Inferior parietal cortex (tissue), 1 donor: ENCODE data around the gene SLCO4A1.

Experiments
- DNase-seq: peaks from one replicate; pipeline ENCODE4 v3.0.0-alpha.2; 2016; ENCODE audit errors: extremely low spot score

SLCO4A1 gene

DNA sequence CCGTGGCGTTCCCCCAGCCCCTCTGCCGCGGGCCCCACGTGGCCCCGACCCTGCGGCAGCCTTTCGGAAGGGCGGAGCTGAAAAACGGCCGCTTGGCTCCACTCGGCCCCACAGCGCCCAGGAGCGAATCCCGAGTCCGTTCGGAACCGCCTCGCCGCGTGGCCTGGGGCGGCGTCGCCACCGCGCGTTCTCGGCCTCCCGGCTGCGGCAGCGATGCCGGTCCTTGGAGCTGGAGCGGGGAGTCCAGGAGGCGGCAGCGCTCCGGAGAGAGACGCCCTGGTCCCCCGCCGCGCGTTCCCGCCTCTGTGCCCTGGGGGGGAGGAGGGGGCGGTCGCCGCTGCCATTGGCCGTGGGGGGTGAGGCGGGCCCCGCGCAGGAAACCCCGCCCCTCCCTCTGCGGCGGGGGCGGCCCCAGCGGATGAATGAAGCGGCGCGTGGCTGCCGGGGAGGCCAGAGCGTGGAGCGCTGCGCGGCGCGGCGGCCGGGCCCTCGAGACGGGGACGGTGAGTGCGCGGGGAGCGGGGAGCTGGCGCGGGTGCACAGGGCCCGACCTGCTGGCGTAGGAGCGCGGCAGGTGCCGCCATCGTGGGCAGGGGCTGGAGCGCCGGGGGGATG, at the start of gene SLCO4A1:
TSS of gene SLCO4A1 (plus strand) at position 453 of the 615 bp plus-strand sequence. CDS start 13,952 bp downstream, outside the sequence.
- peak; percentile 53 for DNase-seq

- no peak for DNase-seq
Measured at GRCh38 chr20:62592506-62593177, 49.7 kb upstream of the SLCO4A1 start.

- no peak for DNase-seq
Measured at GRCh38 chr20:62593616-62594015, 48.7 kb upstream of the SLCO4A1 start.

DNA sequence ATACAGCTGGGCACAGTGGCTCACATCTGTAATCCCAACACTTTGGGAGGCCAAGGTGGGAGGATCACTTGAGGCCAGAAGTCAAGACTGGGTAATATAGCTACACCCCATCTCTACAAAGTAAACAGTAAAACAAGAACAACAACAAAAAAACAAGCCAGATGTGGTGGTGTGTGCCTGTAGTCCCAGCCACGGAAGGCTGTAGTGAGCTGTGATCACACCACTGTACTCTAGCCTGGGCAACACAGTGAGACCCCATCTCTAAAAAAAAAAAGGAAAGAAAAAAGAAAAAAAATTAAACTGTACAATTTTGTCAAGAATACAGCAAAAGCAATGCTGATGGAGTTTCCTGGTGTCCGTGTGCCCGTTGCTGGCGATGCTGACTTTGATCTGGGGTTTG, 47.2 kb upstream of the SLCO4A1 start:
- no peak for DNase-seq

DNA sequence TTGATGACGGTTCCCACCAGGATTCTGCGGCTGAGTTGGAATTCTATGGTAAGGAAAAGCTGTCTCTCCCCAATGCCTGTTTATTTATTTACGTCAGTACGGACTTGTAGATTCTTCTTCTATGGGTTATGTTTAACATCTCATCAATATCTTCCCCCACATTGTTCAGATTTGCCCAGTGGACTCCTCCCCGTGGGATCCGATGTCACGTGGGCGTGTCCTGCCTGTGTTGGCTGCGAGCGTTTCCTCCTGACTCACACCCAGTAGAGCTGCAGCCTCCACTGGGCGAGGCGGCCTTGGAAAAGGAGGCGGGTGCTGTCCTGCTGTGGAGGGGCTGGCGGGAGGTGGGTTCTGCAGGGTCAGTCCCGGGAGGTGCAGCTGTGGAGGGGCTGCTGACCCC, 46.8 kb upstream of the SLCO4A1 start:
- DNase-seq, result peak; percentile 4

DNA sequence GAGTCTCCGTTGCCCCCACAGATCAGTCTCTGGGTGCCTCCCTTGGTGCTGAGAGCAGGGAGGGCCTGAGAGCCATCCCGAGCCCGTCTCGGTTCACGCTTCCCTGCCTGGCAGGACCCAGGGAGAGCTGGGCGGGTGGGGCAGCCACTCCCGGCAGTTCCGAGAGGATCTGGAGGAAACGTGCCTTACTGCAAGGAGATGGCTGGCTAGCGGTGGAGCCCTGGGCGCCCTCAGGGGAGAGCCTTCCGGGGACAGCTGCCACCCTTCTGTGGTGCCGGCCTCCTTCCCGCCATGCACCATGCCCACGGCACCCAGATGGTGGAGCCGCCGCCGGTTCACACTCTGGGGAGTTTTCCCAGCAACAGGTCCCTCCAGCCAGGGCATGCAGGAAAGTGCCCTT, 45.8 kb upstream of the SLCO4A1 start:
- DNase-seq, result no peak

DNA sequence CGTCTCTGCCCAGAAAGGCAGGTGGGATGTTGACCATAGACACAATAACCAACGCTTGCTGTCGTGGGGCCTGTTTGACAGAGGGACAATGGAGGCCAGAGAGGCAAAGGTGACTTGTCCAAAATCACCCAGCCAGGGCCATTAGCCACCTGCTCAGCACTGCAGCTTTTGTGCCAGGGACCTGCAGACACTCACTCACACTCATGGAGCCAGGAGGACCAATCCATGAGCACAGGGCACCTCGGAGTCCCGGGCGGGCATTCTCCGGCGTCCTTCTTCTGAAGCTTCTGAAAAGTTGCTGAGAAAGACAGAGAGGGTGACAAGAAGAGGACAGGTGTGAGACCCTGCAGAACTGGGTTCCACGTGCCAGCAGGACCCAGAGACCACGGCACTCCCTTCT, 45.4 kb upstream of the SLCO4A1 start:
- no peak for DNase-seq

DNA sequence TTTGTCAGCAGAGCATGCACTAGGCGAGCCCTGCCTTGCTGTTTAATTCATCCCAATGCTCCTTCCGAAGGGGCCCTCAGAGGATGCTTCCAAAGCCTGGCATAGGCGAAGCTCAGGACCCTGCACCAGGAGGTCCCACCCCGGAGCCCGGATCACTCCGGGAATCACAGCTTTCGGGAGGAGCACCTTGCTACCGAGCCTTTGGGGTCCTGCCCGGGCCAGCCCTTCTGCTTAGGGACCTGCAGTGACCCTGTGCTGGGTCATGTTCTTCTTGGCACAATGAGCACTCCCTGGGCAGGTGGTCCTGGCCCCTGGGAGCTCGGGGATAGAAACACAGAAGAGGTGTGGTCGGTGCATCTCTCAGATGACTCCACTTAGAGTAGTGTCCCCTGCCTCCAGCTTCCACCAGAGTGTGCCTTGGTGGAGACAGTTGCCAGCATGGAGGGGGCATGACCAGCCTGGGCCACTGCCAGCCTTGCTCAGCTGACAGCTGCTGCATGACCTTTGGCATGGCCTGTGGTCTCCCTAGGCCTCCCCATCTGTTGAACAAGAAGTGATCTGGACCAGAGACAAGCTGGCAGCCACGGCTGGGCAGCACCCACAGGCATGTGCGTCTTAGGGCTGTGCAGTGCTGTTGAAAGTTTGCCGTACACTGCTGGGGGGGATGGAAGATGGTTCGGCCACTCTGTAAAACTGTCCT, 44.7 kb upstream of the SLCO4A1 start:
- DNase-seq, result no peak

GRCh38 chr20:62598761-62599194, 43.5 kb upstream of the SLCO4A1 start:
- DNase-seq, result no peak

DNA sequence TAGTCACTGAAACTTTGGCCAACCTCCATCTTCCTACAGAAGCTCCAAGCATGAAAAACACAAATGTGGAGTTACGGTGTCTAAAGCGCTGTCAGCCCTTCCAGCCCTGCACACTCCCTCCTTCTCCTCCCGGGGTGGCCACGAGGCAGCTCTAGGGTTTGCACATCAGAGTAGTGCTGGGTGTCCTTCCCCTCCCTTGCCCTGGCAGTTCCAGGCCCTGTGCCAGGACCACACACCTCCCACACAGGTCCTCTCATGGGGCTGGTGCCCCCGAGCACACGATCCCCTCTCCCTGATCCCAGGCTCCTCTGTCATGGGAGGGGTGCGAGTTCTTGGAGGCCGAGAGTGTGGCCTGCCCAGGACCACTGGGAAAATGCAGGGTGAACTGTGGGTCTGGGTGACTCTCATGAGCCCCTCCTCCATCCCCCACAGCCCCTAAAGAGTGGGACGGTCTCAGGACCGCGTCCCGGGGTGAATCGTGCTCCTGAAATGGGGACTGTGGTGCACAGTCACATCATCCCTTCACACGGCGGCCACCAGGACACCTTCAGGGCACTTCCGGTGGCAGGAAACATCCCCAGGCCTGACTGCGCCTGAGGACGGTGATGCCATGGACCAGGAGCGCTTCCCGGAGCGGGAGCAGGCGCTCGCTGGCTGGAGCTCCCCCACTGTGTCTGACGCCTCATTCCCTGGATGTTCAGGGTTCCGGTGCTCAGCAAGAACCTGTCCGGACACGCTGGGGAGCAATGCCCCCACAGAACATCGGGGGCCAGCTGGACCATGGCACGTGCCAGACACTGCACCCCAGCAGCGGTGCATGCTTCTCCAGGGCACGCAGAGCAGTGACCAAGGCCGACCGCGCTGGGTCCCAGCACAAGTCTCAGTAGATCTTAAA, 42.8 kb upstream of the SLCO4A1 start:
- peak; percentile 7 for DNase-seq

DNA sequence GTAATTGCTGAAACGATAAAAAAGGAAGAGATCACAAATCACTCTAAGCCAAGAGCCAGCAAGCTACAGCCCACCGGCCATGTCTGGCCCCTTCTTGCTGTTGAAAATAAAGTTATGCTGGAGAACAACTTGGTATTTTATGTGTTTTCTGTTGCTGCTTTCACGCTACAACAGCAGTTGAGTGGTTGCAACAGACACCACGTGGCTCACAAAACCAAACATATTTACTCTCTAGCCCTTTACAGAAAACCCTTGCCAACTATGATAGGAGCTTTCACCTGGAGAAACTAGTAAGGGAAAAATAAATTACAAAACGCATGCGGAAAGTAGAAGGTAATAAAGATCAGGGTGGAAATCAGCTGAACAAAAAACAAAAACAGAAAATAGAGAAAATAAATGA, 41.1 kb upstream of the SLCO4A1 start:
- no peak for DNase-seq

DNA sequence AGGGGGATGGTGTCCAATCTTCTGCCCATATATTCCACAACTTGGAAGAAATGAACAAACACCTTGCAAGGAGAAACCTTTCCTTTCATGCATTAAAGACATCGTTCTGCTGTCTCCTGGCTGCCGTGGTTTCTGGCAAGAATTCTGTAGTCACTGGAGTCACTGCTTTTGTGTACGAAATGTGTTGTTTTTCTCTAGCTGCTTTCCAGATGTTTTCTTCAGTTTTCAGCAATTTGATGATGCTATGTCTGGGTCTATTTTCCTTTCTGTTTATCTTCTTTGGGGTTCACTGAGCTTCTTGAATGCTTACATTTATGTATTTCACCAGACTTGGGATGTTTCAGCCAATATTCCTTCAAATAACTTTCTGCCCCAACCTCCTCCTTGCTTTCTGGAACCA, 40.6 kb upstream of the SLCO4A1 start:
- no peak for DNase-seq

GRCh38 chr20:62602550-62602949, 39.8 kb upstream of the SLCO4A1 start:
- DNase-seq, result no peak

DNA sequence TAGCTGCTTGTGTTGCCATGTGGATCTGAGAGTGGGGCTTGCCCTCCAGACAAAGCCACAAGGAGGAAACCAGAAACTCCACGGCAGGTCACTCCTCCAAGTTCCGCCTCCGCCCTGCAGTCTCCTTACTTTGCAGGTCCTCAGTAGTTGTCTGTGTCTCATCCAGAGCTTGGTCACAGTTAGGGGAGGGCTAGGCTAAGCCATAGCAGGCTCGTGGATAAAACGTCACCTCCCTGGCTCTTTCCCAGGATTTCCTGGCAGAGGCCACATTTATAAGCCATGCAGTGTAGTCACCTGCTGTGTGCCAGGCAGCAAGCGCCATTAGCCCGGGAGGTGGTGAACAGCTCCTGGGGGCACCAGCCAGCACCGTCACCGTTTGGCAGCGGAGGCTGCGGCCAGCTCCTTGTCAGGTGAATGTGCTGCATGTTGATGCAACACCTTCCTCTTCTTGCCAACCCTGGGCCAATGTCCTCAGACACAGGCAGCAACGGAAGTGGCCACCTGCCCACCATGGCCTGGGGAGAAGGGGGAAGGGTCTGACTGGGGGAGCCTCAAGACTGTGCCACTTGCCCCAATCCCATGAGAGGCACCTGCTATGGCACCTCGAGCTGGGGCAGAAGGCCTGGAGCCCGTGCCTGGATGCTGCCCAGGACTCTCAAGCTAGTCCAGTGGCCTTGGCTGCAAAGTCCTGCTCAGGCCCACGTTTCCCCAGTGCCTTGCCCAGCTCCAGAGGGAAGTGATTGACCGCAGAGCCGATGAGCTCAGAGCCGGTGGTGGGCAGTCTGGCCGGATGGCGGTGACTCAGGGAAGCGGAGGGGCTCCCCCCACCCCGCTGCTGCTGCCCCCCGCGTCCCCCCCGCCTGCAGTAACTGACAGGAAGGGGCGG, 39.0 kb upstream of the SLCO4A1 start:
- no peak for DNase-seq

GRCh38 chr20:62603907-62604785, 38.2 kb upstream of the SLCO4A1 start:
- no peak for DNase-seq

DNA sequence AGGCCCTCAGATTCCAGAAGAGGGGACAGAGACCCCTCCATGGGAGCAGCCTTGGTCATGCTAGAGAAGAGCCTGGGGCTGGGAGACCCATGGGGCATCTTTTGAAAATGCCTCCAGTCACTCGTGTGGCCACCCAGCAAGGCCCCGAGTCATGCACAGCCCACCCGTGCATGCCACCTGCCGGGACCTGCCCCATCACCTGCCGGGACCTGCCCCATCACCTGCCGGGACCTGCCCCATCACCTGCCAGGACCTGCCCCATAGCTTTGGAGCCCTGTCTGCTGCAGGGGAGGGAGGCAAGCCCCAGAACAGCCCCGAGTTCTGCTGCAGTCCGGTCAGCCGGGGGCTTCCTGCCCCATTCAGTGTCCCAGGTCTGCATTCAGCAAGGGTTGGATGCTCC, 37.5 kb upstream of the SLCO4A1 start:
- no peak for DNase-seq

DNA sequence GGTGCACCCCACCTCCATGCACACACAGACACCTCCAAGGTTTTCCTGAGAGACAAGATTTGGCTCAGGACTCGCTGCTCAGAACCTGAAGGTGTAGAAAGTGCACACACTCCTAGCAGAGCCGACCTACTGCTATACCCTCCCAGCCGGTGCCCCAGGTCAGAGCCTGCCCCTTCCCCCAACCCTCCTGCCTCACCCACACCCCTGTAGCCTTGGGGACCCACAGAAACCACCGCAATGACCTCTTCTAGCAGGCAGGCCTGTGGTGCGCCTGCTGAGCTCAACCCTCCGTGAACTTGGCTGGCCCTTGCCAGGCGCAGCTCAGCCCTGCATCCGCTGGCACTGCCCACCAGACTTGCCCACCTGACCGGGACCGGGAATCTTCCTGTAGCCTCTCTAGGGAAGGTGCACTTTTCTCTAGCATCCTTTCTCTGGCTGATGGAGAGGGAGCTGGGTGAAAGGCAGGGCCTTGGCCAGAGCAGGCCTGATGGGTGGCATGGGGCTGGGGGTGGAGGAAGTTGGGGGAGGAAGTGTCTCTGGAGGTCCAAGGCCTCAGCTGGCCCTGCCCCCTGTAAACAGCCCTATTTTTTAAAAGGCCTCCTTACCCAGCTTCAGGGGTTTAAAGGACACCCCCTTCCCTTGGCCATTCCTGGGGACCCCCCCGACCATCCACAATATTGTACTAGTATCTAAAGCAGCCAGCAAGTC, 36.9 kb upstream of the SLCO4A1 start:
- no peak for DNase-seq

GRCh38 chr20:62606016-62606415, 36.3 kb upstream of the SLCO4A1 start:
- DNase-seq, result no peak

GRCh38 chr20:62606551-62607201, 35.6 kb upstream of the SLCO4A1 start:
- DNase-seq, result no peak
